Natural killer cell (primary cell): Measurements from ENCODE around the gene TRAK1. TPM values are rescaled to one million over a fixed set of nuclear protein-coding genes. Genes with fewer than 3 reads are reported as not detected.

Experiments
- ATAC-seq, 3 donors: fragments of 150-1000 bp in 2 of 3; fragments of 200-7000 bp in 1 of 3; cut with Tn5 transposase; 1 replicate in 1 of 3; 2 replicates in 2 of 3; pipeline ENCODE4 v1.10.0; 2021; ENCODE audit warnings: mild to moderate bottlenecking in 2 of 3, moderate library complexity in 2 of 3
- DNase-seq, 2 donors: peaks; one replicate each; pipeline versions ENCODE4 v3.0.0 to v3.0.0-alpha.2; 2013 to 2021; ENCODE audit warnings: mixed read lengths in 1 of 2
- H3K27ac ChIP-seq: one replicate; pipeline ENCODE4 v1.5.1; 2013; ENCODE audit warnings: mild to moderate bottlenecking, low read length
- H3K27me3 ChIP-seq: one replicate; pipeline ENCODE4 v1.6.1; 2013; ENCODE audit warnings: low read length; ENCODE audit not compliant: control insufficient read depth, insufficient read depth
- H3K36me3 ChIP-seq: one replicate; pipeline ENCODE4 v1.6.1; 2013; ENCODE audit warnings: low read length; ENCODE audit not compliant: control insufficient read depth, insufficient read depth
- H3K4me1 ChIP-seq: one replicate; pipeline ENCODE4 v1.6.1; 2013; ENCODE audit warnings: low read length; ENCODE audit not compliant: control insufficient read depth, insufficient read depth
- H3K4me3 ChIP-seq: one replicate; pipeline ENCODE4 v1.5.1; 2013; ENCODE audit warnings: low read length
- H3K9me3 ChIP-seq: one replicate; pipeline ENCODE4 v1.6.1; 2013; ENCODE audit warnings: low read length; ENCODE audit not compliant: control insufficient read depth, insufficient read depth
- H3K27ac Mint-ChIP-seq, 2 donors: one replicate each; pipeline ENCODE4 v1.8.0; 2022; ENCODE audit warnings: mild to moderate bottlenecking in 2 of 2, mixed read lengths in 2 of 2, moderate library complexity in 1 of 2
- H3K27me3 Mint-ChIP-seq, 2 donors: one replicate each; pipeline ENCODE4 v1.8.0; 2022; ENCODE audit warnings: low read depth in 2 of 2, mixed read lengths in 2 of 2
- H3K36me3 Mint-ChIP-seq: one replicate; pipeline ENCODE4 v1.8.0; 2022; ENCODE audit warnings: mixed read lengths
- H3K4me1 Mint-ChIP-seq, 2 donors: one replicate each; pipeline ENCODE4 v1.8.0; 2022; ENCODE audit warnings: mixed read lengths in 2 of 2
- H3K4me3 Mint-ChIP-seq: one replicate; pipeline ENCODE4 v1.8.0; 2022; ENCODE audit warnings: mild to moderate bottlenecking, moderate library complexity, mixed read lengths
- H3K9me3 Mint-ChIP-seq, 2 donors: one replicate each; pipeline ENCODE4 v1.8.0; 2022; ENCODE audit warnings: mixed read lengths in 2 of 2
- WGBS: methylation state at CpG from one replicate; pipeline ENCODE4 v1.1.7; 2013; ENCODE audit warnings: missing lambda C conversion rate; ENCODE audit not compliant: insufficient coverage; 5-methylcytosine and 5-hydroxymethylcytosine counted together
- intact Hi-C: fragments of 100-400 bp; cut with micrococcal nuclease; formaldehyde crosslinking; loops from one replicate; pipeline ENCODE4 v1.14.2; 2022
- total RNA-seq, 4 donors: library from RNA; stranded (reverse); fragments of 120-200 nt in 1 of 4; gene quantifications; one replicate each; pipeline versions ENCODE4 v1.2.3 to v1.2.4, GENCODE V29; 2013 to 2022
- TF ChIP-seq, protein P1 (sequence below): fragments of 200-600 bp; IDR thresholded peaks from one replicate; pipeline ENCODE4 v1.8.0; 2022; ENCODE audit warnings: antibody characterized with exemption

TRAK1 gene
- total RNA-seq, 3 donors from 2014 or later (not counting 1 experiment from before 2014, with no cell fraction given), result 30.7 to 31.8 (median 31.8) TPM

DNA sequence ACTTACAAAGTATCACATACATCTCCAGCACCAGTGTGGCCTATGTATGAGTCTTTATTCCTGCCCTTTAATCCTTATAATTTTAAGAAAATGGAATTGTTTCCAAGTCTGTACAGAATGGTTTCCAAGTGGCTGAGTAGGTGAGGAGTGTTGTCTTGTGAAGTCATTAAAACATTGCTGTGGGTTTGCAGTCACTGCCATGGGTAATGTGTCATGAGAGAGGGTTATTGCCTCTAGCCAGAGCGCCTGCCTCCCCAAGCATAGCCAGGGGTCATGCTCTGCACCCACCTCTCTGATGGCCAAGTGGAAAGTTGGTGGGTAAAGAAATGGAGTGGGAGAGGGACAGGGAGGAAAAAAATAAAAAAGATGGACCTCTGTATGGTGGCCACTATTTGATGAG is 25.3 kb downstream of the TRAK1 start:
- TF ChIP-seq, protein P1, sequence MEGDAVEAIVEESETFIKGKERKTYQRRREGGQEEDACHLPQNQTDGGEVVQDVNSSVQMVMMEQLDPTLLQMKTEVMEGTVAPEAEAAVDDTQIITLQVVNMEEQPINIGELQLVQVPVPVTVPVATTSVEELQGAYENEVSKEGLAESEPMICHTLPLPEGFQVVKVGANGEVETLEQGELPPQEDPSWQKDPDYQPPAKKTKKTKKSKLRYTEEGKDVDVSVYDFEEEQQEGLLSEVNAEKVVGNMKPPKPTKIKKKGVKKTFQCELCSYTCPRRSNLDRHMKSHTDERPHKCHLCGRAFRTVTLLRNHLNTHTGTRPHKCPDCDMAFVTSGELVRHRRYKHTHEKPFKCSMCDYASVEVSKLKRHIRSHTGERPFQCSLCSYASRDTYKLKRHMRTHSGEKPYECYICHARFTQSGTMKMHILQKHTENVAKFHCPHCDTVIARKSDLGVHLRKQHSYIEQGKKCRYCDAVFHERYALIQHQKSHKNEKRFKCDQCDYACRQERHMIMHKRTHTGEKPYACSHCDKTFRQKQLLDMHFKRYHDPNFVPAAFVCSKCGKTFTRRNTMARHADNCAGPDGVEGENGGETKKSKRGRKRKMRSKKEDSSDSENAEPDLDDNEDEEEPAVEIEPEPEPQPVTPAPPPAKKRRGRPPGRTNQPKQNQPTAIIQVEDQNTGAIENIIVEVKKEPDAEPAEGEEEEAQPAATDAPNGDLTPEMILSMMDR, result no peak
- intact Hi-C loops, result loop anchor here (5.0 kb wide), 1 partner anchor 326 kb away; no protein-coding TSS in a partner anchor
- Mint-ChIP-seq H3K4me3 (no peak overlapping the region), H3K4me1 (peaks cover 26 to 48% of the 10 kb centered on the region in 2 donors), H3K36me3 (no peaks in the 10 kb centered on the region), H3K9me3 (no peaks in the 10 kb centered on the region), H3K27me3 (no peaks in the 10 kb centered on the region), H3K27ac (no peak overlapping the region)
- Histone ChIP-seq H3K4me1 (peaks cover 11% of the 10 kb centered on the region), H3K9me3 (no peaks in the 10 kb centered on the region), H3K27me3 (no peaks in the 10 kb centered on the region), H3K36me3 (no peaks in the 10 kb centered on the region), H3K27ac (no peak overlapping the region), H3K4me3 (no peak overlapping the region)
- WGBS, result 88% methylated on average over 1 of the region's 1 CpG
- ATAC-seq (no peak), DNase-seq (no peak)

DNA sequence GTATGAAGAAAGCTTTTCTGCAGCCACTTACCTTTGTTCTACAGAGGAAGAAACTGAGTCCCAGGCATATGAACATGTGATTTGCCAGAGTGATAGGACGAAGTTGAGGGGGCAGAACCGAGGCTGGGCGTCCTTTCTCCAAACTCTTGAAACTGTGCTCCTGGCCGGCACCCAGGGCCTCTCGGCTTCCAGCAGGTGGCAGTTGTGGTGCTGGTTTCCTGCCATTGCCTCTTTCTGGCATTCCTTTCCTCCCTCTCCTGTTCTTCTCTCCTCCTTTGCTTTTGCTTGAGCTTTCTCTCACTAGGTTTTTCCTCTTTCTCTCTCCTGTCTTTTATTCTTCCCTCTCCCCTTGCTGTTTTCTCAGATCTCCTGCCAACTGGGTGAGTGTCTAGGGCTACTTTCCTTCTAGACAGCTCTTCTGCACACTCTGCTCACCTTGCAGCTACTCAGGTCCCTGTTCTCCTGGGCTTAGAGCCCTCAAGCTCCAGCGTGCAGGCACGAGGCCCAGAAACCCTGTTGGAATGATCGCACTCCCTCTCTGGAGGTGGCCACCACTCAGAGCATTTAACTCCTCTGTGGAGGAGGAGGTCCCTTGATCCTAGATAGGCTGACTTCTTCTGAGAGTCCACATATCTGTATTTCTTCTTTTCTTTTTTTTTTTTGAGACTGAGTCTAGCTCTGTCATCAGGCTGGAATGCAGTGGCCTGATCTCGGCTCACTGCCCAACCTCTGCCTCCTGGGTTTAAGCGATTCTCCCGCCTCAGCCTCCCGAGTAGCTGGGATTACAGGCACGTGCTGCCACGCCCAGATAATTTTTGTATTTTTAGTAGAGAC is 26.2 kb downstream of the TRAK1 start:
- no peak for ATAC-seq
- TF ChIP-seq, protein P1, result no peak
- H3K4me1 ChIP-seq, result peaks cover 11% of the 10 kb centered on the region
- 73% methylated on average over 14 of the region's 14 CpGs for WGBS
- H3K27me3 Mint-ChIP-seq, result no peaks in the 10 kb centered on the region
- no peak overlapping the region for H3K27ac Mint-ChIP-seq
- H3K4me1 Mint-ChIP-seq, result peaks cover 28 to 48% of the 10 kb centered on the region in 2 donors
- no peaks in the 10 kb centered on the region for H3K9me3 ChIP-seq
- DNase-seq, result peak in 1 of 2 donors; percentile 32
- H3K36me3 Mint-ChIP-seq, result no peaks in the 10 kb centered on the region
- H3K4me3 Mint-ChIP-seq, result no peak overlapping the region
- no peaks in the 10 kb centered on the region for H3K9me3 Mint-ChIP-seq
- no peak overlapping the region for H3K4me3 ChIP-seq
- no peaks in the 10 kb centered on the region for H3K27me3 ChIP-seq
- no peaks in the 10 kb centered on the region for H3K36me3 ChIP-seq
- intact Hi-C loops, result loop anchor here (5.0 kb wide), 1 partner anchor 325 kb away; no protein-coding TSS in a partner anchor
- H3K27ac ChIP-seq, result no peak overlapping the region

DNA sequence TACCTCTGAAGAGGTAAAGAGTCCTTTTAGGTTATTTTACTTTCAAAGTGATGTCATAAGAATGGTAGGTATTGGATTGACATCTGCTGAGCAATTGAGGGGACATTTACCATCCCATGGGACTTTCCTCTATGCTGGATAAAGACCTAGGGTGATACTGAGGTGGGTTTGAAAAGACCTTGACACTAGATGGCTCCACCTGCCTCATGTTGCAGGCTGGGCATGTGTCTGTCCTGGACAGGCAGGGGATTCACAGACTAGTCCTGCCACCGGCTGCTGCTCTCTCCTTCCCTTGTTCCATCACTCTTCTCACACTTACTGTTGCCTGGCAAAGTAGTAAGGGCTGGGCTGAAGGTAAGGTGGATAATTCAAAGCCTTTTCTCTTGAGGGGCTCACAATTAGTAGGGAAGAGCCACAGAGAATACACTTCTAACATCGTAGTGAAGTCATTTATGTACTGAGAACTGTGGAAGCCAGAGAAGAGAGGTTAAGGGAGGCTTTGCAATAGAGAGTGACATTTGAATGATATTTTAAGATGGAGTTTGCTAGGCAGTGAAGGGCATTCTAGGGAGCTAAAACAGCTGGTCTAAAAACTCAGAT is 27.7 kb downstream of the TRAK1 start:
- Histone ChIP-seq H3K27ac (no peak overlapping the region), H3K4me3 (no peak overlapping the region), H3K9me3 (no peaks in the 10 kb centered on the region), H3K36me3 (no peaks in the 10 kb centered on the region), H3K27me3 (no peaks in the 10 kb centered on the region), H3K4me1 (peaks cover 11% of the 10 kb centered on the region)
- Mint-ChIP-seq H3K9me3 (no peaks in the 10 kb centered on the region), H3K27ac (no peak overlapping the region), H3K27me3 (no peaks in the 10 kb centered on the region), H3K4me3 (no peak overlapping the region), H3K4me1 (peaks cover 40 to 54% of the 10 kb centered on the region in 2 donors), H3K36me3 (no peaks in the 10 kb centered on the region)
- TF ChIP-seq, protein P1, result no peak
- intact Hi-C loops, result loop anchor here (5.0 kb wide), 1 partner anchor 323 kb away; no protein-coding TSS in a partner anchor
- 57% methylated on average over 1 of the region's 2 CpGs for WGBS
- ATAC-seq, result peak in 1 of 3 donors; percentile 56
- DNase-seq, result peak in 1 of 2 donors; percentile 43
